Cardiac fibroblast (primary cell): ENCODE data around the gene SEMA3B.
"Not testable (repeated sequence)": the region's sequence is repeated elsewhere in the genome, so short reads cannot be mapped to it uniquely, and the experiment has no call there.

Experiments used
- DNase-seq, 2 donors: peaks; one replicate each; pipeline versions ENCODE4 v3.0.0 to v3.0.0-alpha.2; 2010; ENCODE audit warnings: low read depth in 2 of 2
- H3K4me3 ChIP-seq, 2 donors: replicated peaks in 1 of 2; 1 replicate in 1 of 2; 2 replicates in 1 of 2; pipeline ENCODE4 v1.5.1; 2011; ENCODE audit warnings: low read depth in 2 of 2, low read length in 2 of 2, mild to moderate bottlenecking in 2 of 2, moderate library complexity in 1 of 2
- TF ChIP-seq, protein P1 (sequence below): IDR thresholded peaks from one replicate; pipeline ENCODE4 v1.5.1; 2011; ENCODE audit warnings: low read depth, mild to moderate bottlenecking, low read length, inconsistent platforms

SEMA3B gene

DNA sequence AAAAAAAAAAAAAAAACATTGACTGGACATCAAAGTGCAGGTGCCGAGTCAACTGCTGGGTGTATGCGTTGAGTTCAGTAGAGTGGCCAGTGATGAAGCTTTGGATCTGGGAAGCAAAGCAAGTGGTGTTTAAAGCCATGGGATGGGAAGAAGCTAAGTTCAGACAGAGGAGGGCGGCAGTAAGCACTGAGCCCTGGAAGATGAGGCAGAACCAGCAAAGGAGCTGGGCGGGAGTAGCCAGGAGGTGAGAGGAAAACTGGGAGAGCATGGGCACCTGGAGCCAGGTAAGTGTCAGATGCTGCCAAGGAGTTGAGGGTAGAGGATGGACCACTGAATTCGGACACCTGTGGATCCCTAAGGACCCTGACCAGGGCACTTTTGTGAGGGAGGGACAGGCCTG lies 44.3 kb upstream of the SEMA3B start:
- TF ChIP-seq, protein P1, sequence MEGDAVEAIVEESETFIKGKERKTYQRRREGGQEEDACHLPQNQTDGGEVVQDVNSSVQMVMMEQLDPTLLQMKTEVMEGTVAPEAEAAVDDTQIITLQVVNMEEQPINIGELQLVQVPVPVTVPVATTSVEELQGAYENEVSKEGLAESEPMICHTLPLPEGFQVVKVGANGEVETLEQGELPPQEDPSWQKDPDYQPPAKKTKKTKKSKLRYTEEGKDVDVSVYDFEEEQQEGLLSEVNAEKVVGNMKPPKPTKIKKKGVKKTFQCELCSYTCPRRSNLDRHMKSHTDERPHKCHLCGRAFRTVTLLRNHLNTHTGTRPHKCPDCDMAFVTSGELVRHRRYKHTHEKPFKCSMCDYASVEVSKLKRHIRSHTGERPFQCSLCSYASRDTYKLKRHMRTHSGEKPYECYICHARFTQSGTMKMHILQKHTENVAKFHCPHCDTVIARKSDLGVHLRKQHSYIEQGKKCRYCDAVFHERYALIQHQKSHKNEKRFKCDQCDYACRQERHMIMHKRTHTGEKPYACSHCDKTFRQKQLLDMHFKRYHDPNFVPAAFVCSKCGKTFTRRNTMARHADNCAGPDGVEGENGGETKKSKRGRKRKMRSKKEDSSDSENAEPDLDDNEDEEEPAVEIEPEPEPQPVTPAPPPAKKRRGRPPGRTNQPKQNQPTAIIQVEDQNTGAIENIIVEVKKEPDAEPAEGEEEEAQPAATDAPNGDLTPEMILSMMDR, result no peak
- DNase-seq, result no peak
- no peak overlapping the region for H3K4me3 ChIP-seq

DNA sequence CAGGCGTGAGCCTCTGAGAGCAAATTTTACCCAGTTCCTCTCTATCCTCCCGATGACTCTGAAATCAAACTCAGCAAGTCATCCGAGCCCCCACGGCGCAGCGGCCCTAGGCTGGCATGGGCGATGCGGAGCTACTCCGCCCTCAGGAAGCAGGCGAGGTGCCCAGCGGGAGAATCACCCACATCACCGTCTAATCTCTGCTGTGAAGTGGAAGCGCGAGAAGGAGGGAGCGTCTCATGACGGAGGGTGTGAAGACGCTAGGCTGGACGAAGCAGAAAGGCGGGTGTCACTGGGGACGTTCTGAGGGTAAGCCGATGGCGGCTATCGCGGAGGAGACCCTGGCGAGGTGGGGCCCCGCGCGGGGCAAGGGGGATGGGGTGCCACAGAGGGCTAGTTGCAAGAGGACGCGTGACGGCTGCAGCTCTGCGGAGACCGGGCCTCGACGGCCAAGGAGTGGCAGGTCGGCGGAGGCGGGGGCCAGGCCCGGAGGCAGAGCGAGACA lies 42.0 kb upstream of the SEMA3B start:
- TF ChIP-seq, protein P1, result no peak
- DNase-seq, result peak; percentile 45 to 51
- peak overlapping the region; percentile 53 to 75 for H3K4me3 ChIP-seq

DNA sequence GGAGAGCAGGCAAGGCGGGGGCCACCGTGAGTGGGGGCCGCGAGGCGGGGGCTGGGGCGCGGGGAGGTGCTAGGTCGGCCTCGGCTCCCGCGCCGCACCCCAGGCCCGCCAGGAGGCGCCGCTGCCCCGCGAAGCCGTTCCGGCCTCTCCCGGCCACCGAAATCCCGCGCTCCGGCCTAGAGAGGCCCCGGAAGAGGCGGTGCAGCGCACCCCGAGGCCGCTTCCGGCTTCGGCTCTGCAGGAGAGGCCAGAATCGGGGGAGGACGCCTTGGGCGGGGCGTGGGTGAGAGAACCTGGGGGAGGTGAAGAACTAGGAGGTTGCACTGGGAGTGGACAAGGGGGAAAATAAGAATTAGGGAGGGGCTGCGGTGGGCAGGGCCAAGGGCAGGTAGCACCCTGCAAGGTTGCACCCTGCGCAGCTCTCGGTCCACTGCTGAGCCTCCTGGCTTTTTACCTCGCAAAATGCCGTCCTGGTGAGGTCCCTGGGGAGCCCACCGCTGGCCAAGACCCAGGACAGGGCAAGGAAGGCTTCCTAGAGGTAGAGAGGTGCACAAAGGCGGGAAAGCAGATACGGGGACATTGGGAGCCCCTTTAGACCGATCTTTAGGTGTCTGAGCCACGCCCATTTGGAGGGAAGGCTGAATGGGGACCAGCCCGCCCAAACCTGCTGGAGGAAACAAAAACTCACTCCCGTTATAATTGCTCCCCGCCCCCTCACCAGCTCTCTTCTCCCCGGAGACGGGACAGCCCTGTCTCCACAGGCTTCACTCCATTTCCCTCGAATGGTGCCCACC lies 41.4 kb upstream of the SEMA3B start:
- peak overlapping the region; percentile 70 to 75 for H3K4me3 ChIP-seq
- DNase-seq, result peak; percentile 87 to 91
- TF ChIP-seq, protein P1, result peak; percentile 44

DNA sequence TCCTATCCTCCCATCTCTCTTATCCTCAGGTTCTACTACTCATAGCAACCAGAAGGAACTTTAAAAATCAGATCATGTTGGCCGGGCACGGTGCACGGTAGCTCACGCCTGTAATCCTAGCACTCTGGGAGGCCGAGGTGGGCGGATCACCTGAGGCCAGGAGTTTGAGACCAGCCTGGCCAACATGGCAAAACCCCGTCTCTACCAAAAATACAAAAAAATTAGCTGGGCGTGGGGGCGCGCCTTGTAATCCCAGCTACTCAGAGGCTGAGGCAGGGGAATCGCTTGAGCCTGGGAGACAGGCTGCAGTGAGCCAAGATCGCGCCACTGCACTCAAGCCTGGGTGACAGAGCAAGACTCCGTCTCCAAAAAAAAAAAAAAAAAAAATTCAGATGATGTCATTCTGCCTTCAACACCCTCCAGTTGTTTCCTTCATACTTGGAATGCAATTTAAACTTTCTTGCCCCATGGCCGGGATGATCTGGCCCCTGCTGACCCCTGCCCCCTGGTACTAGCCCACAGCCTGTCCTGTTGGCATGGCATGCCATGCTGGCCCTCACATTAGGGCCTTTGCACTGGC lies 40.7 kb upstream of the SEMA3B start:
- H3K4me3 ChIP-seq, result peak overlapping the region; percentile 70 to 75

DNA sequence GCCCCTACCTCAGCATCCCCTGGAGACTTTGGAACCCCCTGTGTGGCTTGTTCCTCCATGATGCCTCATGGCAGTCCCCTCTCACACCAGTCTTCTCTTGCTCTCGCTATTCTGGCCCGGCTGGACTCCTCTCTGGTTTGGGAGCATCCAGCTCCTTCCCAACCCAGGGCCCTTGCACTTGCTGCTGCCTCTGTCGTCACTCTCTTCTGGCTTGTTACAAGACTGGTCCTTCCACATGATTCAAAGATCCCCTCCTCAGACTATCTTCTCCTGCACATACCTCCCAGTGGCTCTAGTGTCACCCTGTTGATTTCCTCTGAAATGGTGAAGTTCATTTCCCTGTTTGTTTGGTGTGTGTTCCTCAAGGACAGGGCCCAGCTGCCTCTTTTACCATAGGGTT lies 39.5 kb upstream of the SEMA3B start:
- DNase-seq, result no peak
- H3K4me3 ChIP-seq, result no peak overlapping the region
- TF ChIP-seq, protein P1, result no peak

More for the DNA sequence above, 40.7 kb upstream of the SEMA3B start:
- not testable (repeated sequence) for DNase-seq

DNA sequence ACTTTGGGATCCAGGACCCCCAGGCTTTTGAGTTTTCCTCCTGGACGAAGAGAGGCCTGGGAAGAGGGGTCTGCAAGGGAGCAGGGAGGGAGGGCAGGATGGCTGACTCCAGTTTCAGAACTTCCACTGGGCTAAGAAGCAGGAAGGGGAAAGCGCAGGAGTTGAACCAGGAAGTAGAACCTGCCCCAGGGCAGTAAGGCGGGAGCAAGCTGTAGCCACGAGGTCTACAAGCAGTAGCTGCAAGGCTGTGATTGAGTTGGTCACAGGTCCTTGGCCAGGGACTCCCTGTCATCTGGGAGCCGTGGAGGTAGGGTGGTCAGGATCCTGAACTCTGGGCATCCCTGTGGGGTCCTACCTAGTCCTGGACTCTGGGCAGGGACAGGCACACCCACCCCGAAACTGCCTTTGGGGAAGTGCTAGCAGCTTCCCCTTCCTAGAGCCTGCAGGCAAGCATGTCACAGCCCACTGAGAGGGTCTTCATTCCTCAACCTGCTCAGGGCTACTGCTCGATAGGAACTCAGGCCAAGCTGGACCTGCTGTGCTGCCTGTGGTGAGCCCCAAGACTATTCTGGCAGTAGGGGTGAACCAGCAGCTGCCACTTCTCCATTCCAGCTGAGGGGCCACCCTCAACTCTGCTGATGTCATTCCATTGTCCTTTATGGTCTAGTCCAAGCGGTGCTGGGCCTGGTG lies 38.7 kb upstream of the SEMA3B start:
- TF ChIP-seq, protein P1, result no peak
- H3K4me3 ChIP-seq, result no peak overlapping the region
- no peak for DNase-seq

DNA sequence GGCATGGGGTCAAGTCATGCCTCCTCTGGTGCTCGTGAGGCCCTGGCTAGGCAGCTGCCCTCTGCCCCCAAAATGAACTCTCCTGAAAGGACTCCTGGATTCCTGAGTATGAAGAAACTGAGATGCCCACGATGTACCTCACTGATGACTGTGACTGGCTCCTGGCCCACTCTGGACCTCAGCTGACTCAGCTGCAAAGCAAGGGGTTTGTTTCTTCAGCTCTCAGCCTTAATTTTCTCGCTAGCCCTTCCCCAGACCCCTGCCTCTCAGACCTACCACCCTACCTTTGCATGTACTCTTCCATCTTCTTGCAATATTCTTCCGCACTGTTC lies 38.2 kb upstream of the SEMA3B start:
- DNase-seq, result peak in 1 of 2 donors; percentile 48
- TF ChIP-seq, protein P1, result no peak
- no peak overlapping the region for H3K4me3 ChIP-seq
